NB4 (cell line): ENCODE measurements around the gene REC114.

Experiments used
- DNase-seq: peaks from one replicate; pipeline ENCODE4 v3.0.0; 2010; ENCODE audit warnings: low read depth
- H3K4me3 ChIP-seq: one replicate; pipeline ENCODE4 v1.5.1; 2011; ENCODE audit warnings: mild to moderate bottlenecking, low read depth, low read length, moderate library complexity
- CTCF ChIP-seq: IDR thresholded peaks from one replicate; pipeline ENCODE4 v1.5.1; 2012; ENCODE audit warnings: low read depth, low read length
- MAX ChIP-seq: IDR thresholded peaks from 2 replicates; pipeline ENCODE4 v1.6.1; 2011; ENCODE audit warnings: low read depth, low read length
- MYC ChIP-seq: IDR thresholded peaks from 2 replicates; pipeline ENCODE4 v1.6.1; 2011; ENCODE audit warnings: low read depth, low read length
- POLR2A ChIP-seq: IDR thresholded peaks from 2 replicates; pipeline ENCODE4 v1.6.1; 2011; ENCODE audit warnings: mild to moderate bottlenecking; ENCODE audit not compliant: insufficient read length; ENCODE audit errors: extremely low read depth

REC114 gene

GRCh38 chr15:73454096-73454495 is 11.1 kb downstream of the REC114 start:
- TF ChIP-seq POLR2A (no peak), MYC (no peak), MAX (no peak), CTCF (no peak)
- DNase-seq, result no peak
- no peak overlapping the region for H3K4me3 ChIP-seq

GRCh38 chr15:73455876-73456275 is 12.9 kb downstream of the REC114 start:
- TF ChIP-seq CTCF, result no peak
- TF ChIP-seq MAX, result no peak
- no peak for TF ChIP-seq POLR2A
- TF ChIP-seq MYC, result no peak

GRCh38 chr15:73457334-73457733 is 14.4 kb downstream of the REC114 start:
- no peak for TF ChIP-seq CTCF
- TF ChIP-seq MAX, result no peak
- TF ChIP-seq MYC, result no peak
- TF ChIP-seq POLR2A, result no peak
- H3K4me3 ChIP-seq, result no peak overlapping the region
- DNase-seq, result no peak

More at GRCh38 chr15:73455876-73456275, 12.9 kb downstream of the REC114 start:
- no peak overlapping the region for H3K4me3 ChIP-seq
- no peak for DNase-seq

- H3K4me3 ChIP-seq, result no peak overlapping the region
- TF ChIP-seq POLR2A (no peak), CTCF (no peak), MAX (no peak), MYC (no peak)
- no peak for DNase-seq
Observed at GRCh38 chr15:73460662-73461061, 17.7 kb downstream of the REC114 start.

- H3K4me3 ChIP-seq, result no peak overlapping the region
- TF ChIP-seq CTCF, result peak; percentile 28
- no peak for TF ChIP-seq POLR2A
- no peak for DNase-seq
Observed at GRCh38 chr15:73464602-73465001, 21.6 kb downstream of the REC114 start.

GRCh38 chr15:73467758-73468157 is 24.8 kb downstream of the REC114 start:
- no peak overlapping the region for H3K4me3 ChIP-seq
- no peak for TF ChIP-seq CTCF
- no peak for TF ChIP-seq MAX
- TF ChIP-seq POLR2A, result no peak
- no peak for TF ChIP-seq MYC
- DNase-seq, result no peak
